GM10266 (cell line): ENCODE measurements around the gene TRAPPC11.

Experiments used
- DNase-seq: peaks from one replicate; pipeline ENCODE4 v3.0.0; 2012; ENCODE audit errors: extremely low spot score
- TF ChIP-seq, protein P1 (sequence below): IDR thresholded peaks from 2 replicates; pipeline ENCODE4 v1.5.1; 2012; ENCODE audit warnings: mild to moderate bottlenecking, low read depth; ENCODE audit not compliant: control insufficient read depth, insufficient read depth; ENCODE audit errors: missing control alignments

TRAPPC11 gene

DNA sequence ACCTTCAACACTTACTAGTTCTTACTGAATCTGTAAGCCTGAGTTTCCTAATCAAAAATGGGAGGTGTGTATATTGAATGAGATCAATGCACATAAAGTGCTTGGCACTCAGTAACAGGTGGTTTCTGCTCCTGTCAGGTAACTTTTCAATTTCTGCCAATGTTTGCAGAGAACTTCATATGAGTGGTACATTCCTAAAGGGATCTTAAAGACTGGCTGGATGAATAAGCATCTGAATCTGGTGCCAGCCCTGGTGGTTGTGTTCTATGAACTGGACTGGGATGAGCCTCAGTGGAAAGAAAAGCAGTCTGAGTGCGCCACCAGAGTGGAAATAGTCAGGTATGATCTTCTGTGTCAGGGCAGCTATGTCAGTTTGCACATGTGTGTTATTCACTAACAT, 7.0 kb downstream of the TRAPPC11 start:
- TF ChIP-seq, protein P1, sequence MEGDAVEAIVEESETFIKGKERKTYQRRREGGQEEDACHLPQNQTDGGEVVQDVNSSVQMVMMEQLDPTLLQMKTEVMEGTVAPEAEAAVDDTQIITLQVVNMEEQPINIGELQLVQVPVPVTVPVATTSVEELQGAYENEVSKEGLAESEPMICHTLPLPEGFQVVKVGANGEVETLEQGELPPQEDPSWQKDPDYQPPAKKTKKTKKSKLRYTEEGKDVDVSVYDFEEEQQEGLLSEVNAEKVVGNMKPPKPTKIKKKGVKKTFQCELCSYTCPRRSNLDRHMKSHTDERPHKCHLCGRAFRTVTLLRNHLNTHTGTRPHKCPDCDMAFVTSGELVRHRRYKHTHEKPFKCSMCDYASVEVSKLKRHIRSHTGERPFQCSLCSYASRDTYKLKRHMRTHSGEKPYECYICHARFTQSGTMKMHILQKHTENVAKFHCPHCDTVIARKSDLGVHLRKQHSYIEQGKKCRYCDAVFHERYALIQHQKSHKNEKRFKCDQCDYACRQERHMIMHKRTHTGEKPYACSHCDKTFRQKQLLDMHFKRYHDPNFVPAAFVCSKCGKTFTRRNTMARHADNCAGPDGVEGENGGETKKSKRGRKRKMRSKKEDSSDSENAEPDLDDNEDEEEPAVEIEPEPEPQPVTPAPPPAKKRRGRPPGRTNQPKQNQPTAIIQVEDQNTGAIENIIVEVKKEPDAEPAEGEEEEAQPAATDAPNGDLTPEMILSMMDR, result no peak

DNA sequence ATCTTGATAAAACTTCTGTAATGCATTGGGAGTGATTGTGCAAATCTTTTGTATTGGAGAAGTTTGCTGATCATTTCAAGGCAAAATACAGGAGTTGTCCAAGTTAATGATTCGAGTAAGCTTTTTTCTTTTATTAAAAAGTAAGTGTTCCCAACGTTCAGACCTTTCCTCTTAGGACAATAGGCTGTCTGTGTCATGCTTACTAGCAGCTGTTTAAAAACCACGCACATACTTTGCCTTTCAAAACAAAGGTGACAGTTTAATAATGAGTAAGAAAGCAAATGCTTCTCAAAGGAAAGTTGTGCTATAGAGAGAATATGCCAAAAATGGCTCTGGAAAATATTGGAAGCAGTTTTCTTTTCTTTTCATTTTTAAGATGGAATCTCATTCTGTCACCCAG, 11.2 kb downstream of the TRAPPC11 start:
- no peak for DNase-seq

More for the DNA sequence above, 7.0 kb downstream of the TRAPPC11 start:
- no peak for DNase-seq

GRCh38 chr4:183670960-183671555, 12.0 kb downstream of the TRAPPC11 start:
- DNase-seq, result no peak
- TF ChIP-seq, protein P1, result no peak

More for the DNA sequence above, 11.2 kb downstream of the TRAPPC11 start:
- TF ChIP-seq, protein P1, result no peak

DNA sequence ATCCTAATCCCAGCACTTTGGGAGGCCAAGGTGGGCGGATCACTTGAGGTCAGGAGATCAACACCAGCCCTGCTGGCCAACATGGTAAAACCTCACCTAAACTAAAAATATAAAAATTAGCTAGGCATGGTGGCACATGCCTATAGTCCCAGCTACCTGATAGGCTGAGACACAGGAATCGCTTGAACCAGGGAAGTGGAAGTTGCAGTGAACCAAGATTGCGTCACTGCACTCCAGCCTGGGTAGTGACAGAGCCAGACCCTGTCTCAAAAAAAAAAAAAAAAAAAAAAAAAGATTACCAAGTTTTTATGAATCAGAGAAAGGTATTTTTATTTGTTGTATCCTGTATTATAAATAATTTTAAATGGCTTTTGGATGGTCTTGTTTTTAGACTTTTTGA, 15.1 kb downstream of the TRAPPC11 start:
- no peak for DNase-seq
- TF ChIP-seq, protein P1, result no peak

GRCh38 chr4:183675625-183676024, 16.5 kb downstream of the TRAPPC11 start:
- DNase-seq, result no peak
- TF ChIP-seq, protein P1, result no peak

- TF ChIP-seq, protein P1, result no peak
- DNase-seq, result no peak
Measured at GRCh38 chr4:183681119-183681518, 22.0 kb downstream of the TRAPPC11 start.

- TF ChIP-seq, protein P1, result no peak
- no peak for DNase-seq
Measured at GRCh38 chr4:183686461-183686860, 27.4 kb downstream of the TRAPPC11 start.
